Common myeloid progenitor, CD34-positive (primary cell): ENCODE results near the gene PPP1R36.

Experiments
- CTCF ChIA-PET: fragments of 350-600 bp; sonication (Branson Sonifier 250); formaldehyde crosslinking; loops from one replicate; lab custom pipeline; 2021; ENCODE audit warnings: antibody characterized with exemption; lab: Charles Lee
- POLR2A ChIA-PET: fragments of 350-600 bp; sonication (Branson Sonifier 250); formaldehyde crosslinking; loops from one replicate; lab custom pipeline; 2021; ENCODE audit warnings: antibody characterized with exemption; lab: Charles Lee
- DNase-seq, 3 donors: peaks; one replicate each; pipeline versions ENCODE4 v3.0.0 to v3.0.0-alpha.2; 2013
- H3K27ac ChIP-seq, 2 experiments: 1 replicate in 1 of 2; 2 replicates in 1 of 2; pipeline ENCODE4 v1.7.0; 2013; ENCODE audit warnings: inconsistent platforms in 2 of 2, low read length in 2 of 2, mild to moderate bottlenecking in 2 of 2, low read depth in 1 of 2, moderate library complexity in 1 of 2; ENCODE audit not compliant: severe bottlenecking in 2 of 2, insufficient read depth in 1 of 2, poor library complexity in 1 of 2
- H3K27me3 ChIP-seq, 5 experiments: replicated peaks in 2 of 5; 1 replicate in 3 of 5; 2 replicates in 2 of 5; pipeline versions ENCODE4 v1.6.1 to v1.7.0; 2013; ENCODE audit warnings: low read length in 4 of 5, mild to moderate bottlenecking in 2 of 5, moderate library complexity in 2 of 5, inconsistent platforms in 1 of 5; ENCODE audit not compliant: insufficient read depth in 5 of 5, control insufficient read depth in 4 of 5
- H3K36me3 ChIP-seq, 4 experiments: 1 replicate in 2 of 4; 2 replicates in 2 of 4; pipeline versions ENCODE4 v1.6.1 to v1.7.0; 2013; ENCODE audit warnings: low read length in 3 of 4, control low read depth in 1 of 4, mild to moderate bottlenecking in 1 of 4; ENCODE audit not compliant: control insufficient read depth in 4 of 4, insufficient read depth in 4 of 4
- H3K4me1 ChIP-seq, 4 experiments: 1 replicate in 3 of 4; 2 replicates in 1 of 4; pipeline versions ENCODE4 v1.6.1 to v1.7.1; 2013; ENCODE audit warnings: low read length in 3 of 4, mild to moderate bottlenecking in 3 of 4, control low read depth in 1 of 4, inconsistent platforms in 1 of 4, moderate library complexity in 1 of 4; ENCODE audit not compliant: control insufficient read depth in 4 of 4, insufficient read depth in 4 of 4; ENCODE audit errors: control extremely low read depth in 1 of 4
- H3K4me3 ChIP-seq, 7 experiments: 1 replicate in 4 of 7; 2 replicates in 3 of 7; pipeline versions ENCODE4 v1.5.1 to v1.7.0; 2013; ENCODE audit warnings: mild to moderate bottlenecking in 7 of 7, low read length in 6 of 7, moderate library complexity in 6 of 7, inconsistent platforms in 2 of 7, low read depth in 2 of 7, control low read depth in 1 of 7; ENCODE audit not compliant: insufficient read depth in 4 of 7, control insufficient read depth in 1 of 7; ENCODE audit errors: extremely low read depth in 1 of 7
- H3K9me3 ChIP-seq, 5 experiments: 1 replicate in 4 of 5; 2 replicates in 1 of 5; pipeline versions ENCODE4 v1.6.1 to v1.7.1; 2013; ENCODE audit warnings: low read length in 4 of 5, mild to moderate bottlenecking in 2 of 5, inconsistent platforms in 1 of 5, low read depth in 1 of 5, moderate library complexity in 1 of 5; ENCODE audit not compliant: control insufficient read depth in 4 of 5, insufficient read depth in 2 of 5; ENCODE audit errors: control extremely low read depth in 1 of 5
- WGBS: methylation state at CpG from one replicate; pipeline ENCODE4 v1.1.5; 2013; ENCODE audit not compliant: insufficient coverage; 5-methylcytosine and 5-hydroxymethylcytosine counted together

Gene PPP1R36

DNA sequence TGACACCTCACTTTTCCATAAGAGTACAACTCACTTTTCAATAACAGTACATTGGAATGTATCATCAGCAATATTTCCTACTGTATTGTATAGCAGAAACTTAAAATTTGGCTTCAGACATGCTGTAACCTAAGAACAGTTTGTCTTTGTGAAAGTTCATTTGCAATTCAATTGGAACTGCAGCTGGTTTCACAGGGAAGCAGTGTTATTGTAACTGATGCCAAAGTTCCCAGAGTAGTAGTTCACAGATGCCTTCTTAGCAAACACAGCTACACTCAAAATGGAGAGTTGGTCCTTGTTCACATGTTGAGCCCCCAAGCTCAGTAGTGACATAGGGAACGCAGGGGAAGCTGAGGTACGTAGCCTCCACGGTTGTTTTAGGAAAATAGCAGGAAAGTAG, 23.3 kb downstream of the PPP1R36 start:
- POLR2A ChIA-PET: no interaction called here
- no peaks in the 10 kb centered on the region for H3K4me1 ChIP-seq
- CTCF ChIA-PET: interaction anchor here (1.3 to 1.4 kb wide), 2 partner anchors 10 to 13 kb away, joined by 3 read pairs; no protein-coding TSS in a partner anchor
- H3K27ac ChIP-seq: no peak overlapping the region
- WGBS: 100% methylated on average over 1 of the region's 3 CpGs
- no peak overlapping the region for H3K4me3 ChIP-seq
- no peaks in the 10 kb centered on the region for H3K36me3 ChIP-seq
- no peak for DNase-seq
- H3K9me3 ChIP-seq: no peaks in the 10 kb centered on the region
- H3K27me3 ChIP-seq: no peaks in the 10 kb centered on the region

DNA sequence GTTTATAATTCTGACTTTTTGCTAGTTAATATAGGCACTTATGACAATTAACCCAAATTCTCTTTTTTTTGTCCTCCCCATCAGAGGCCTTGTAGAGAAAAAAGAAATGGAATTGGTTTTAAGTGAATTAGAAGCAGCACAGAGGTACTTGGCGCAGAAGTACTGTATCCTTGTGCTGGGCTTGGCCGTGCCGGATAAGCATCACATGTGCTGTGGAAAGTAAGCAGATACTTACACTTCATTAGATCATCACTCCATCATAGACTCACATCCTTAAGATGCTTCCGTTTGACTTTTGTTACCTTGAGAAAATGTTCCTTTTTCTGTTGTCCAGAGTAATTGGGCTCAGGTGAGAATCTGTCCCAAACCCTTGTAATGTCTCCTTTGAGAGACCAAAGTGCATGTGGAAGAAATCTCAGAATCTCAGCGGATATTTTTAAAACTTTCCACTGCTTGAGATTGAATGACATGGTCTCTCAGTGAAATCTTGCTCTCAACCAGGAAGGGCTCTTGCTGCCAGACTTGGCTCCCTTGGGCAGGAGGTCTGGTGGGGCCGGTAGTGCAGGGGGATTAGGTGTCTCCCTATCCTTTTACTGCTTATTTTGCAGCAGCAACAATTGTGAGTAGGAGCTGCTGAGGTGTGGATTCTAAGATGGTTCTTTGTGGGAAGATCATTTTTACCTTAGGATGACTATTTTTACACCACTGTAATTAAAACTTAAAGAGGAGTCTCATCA, 24.8 kb downstream of the PPP1R36 start:
- WGBS: 100% methylated on average over 5 of the region's 6 CpGs
- Histone ChIP-seq H3K4me1 (no peaks in the 10 kb centered on the region), H3K36me3 (no peaks in the 10 kb centered on the region), H3K9me3 (no peaks in the 10 kb centered on the region), H3K27ac (no peak overlapping the region), H3K27me3 (no peaks in the 10 kb centered on the region), H3K4me3 (no peak overlapping the region)
- POLR2A ChIA-PET: no interaction called here
- no peak for DNase-seq
- CTCF ChIA-PET: no interaction called here

- H3K4me3 ChIP-seq: no peak overlapping the region
- POLR2A ChIA-PET: no interaction called here
These were observed 27.4 kb downstream of the PPP1R36 start for GRCh38 chr14:64577211-64577610.

GRCh38 chr14:64580467-64580866, 30.7 kb downstream of the PPP1R36 start:
- Histone ChIP-seq H3K4me1 (peaks cover 0 to 16% (median 7%) of the 10 kb centered on the region in 4 experiments), H3K4me3 (no peak overlapping the region), H3K9me3 (no peaks in the 10 kb centered on the region), H3K27me3 (no peaks in the 10 kb centered on the region), H3K36me3 (no peaks in the 10 kb centered on the region), H3K27ac (no peak overlapping the region)
- ChIA-PET POLR2A (interaction anchor here (0.6 kb wide), 1 partner anchor 1715 kb away, joined by 3 read pairs; no protein-coding TSS in a partner anchor), CTCF (interaction anchor here (1.1 to 1.3 kb wide), 3 partner anchors 10 to 51 kb away, joined by 3 to 4 read pairs (median 3); no protein-coding TSS in a partner anchor)
- WGBS: 98% methylated on average over 4 of the region's 7 CpGs
- DNase-seq: no peak

More at GRCh38 chr14:64577211-64577610, 27.4 kb downstream of the PPP1R36 start:
- Histone ChIP-seq H3K9me3 (no peaks in the 10 kb centered on the region), H3K27me3 (no peaks in the 10 kb centered on the region), H3K4me1 (peaks cover 0 to 16% (median 7%) of the 10 kb centered on the region in 4 experiments), H3K27ac (no peak overlapping the region), H3K36me3 (no peaks in the 10 kb centered on the region)
- CTCF ChIA-PET: no interaction called here
- WGBS: 100% methylated on average over 5 of the region's 5 CpGs
- no peak for DNase-seq

DNA sequence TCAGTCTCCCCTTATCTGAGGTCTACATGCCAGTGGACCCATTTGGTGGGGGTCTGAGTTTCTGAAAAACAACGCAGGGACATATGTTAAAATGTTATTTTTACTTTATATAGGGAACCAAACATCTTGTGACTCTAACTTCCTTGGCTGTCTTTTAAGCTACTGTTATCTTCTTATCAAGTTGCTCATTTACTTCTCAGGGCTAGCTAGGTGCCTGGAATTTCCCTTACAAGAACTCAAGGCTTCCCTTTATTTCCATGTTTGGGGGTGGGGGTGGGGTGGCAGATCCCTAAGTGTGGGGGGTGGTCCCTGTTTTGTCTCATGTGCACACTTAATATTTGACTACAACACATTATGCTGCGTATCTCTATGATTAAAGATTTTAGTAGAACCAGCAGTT, 31.6 kb downstream of the PPP1R36 start:
- CTCF ChIA-PET: interaction anchor here (1.1 to 1.3 kb wide), 3 partner anchors 9 to 50 kb away, joined by 3 to 4 read pairs (median 3); no protein-coding TSS in a partner anchor

GRCh38 chr14:64581817-64582216, 32.1 kb downstream of the PPP1R36 start:
- no peak overlapping the region for H3K27ac ChIP-seq
- POLR2A ChIA-PET: no interaction called here
- no peaks in the 10 kb centered on the region for H3K27me3 ChIP-seq
- no peak overlapping the region for H3K4me3 ChIP-seq
- DNase-seq: no peak
- no peaks in the 10 kb centered on the region for H3K36me3 ChIP-seq
- 77% methylated on average over 4 of the region's 5 CpGs for WGBS
- peaks cover 0 to 16% (median 7%) of the 10 kb centered on the region in 4 experiments for H3K4me1 ChIP-seq
- CTCF ChIA-PET: interaction anchor here (1.3 kb wide), 2 partner anchors 9 to 50 kb away, joined by 3 to 4 read pairs; no protein-coding TSS in a partner anchor
- no peaks in the 10 kb centered on the region for H3K9me3 ChIP-seq

More for the DNA sequence above, 31.6 kb downstream of the PPP1R36 start:
- no peaks in the 10 kb centered on the region for H3K9me3 ChIP-seq
- POLR2A ChIA-PET: no interaction called here
- peaks cover 0 to 16% (median 7%) of the 10 kb centered on the region in 4 experiments for H3K4me1 ChIP-seq
- H3K36me3 ChIP-seq: no peaks in the 10 kb centered on the region
- H3K27me3 ChIP-seq: no peaks in the 10 kb centered on the region
- no peak overlapping the region for H3K4me3 ChIP-seq
- H3K27ac ChIP-seq: no peak overlapping the region
- DNase-seq: peak in 2 of 3 donors; percentile 6 to 9
- no CpG with 5 or more reads among the region's 2 CpGs for WGBS

GRCh38 chr14:64584190-64584589, 34.4 kb downstream of the PPP1R36 start:
- POLR2A ChIA-PET: no interaction called here
- WGBS: no CpG with 5 or more reads among the region's 1 CpG
- H3K4me1 ChIP-seq: peaks cover 0 to 16% (median 7%) of the 10 kb centered on the region in 4 experiments
- no peak overlapping the region for H3K4me3 ChIP-seq
- no peaks in the 10 kb centered on the region for H3K36me3 ChIP-seq
- no peaks in the 10 kb centered on the region for H3K27me3 ChIP-seq
- CTCF ChIA-PET: no interaction called here
- H3K9me3 ChIP-seq: no peaks in the 10 kb centered on the region
- no peak for DNase-seq
- H3K27ac ChIP-seq: no peak overlapping the region
